Kidney (tissue), 14 donors: ENCODE measurements around the gene GOLGA2. TPM values are rescaled to one million over a fixed set of nuclear protein-coding genes. Genes with fewer than 3 reads are reported as not detected.
A peak's percentile ranks its signal among the peaks of the same experiment; 100 is the strongest.

Experiments
- DNase-seq, 5 donors: peaks; one replicate each; pipeline ENCODE4 v3.0.0-alpha.2; 2013 to 2020
- FAIRE-seq: peaks from 2 replicates; lab custom pipeline; 2012; peaks lifted over from hg19 to GRCh38; lab: Jason Lieb, UNC
- H3K27ac ChIP-seq, 2 donors: one replicate each; pipeline ENCODE4 v1.7.0; 2013; ENCODE audit warnings: low read depth in 2 of 2, low read length in 2 of 2, inconsistent platforms in 1 of 2
- H3K27me3 ChIP-seq: one replicate; pipeline ENCODE4 v1.7.1; 2013; ENCODE audit warnings: low read length, inconsistent platforms; ENCODE audit not compliant: control insufficient read depth, insufficient read depth
- H3K36me3 ChIP-seq, 3 donors: one replicate each; pipeline versions ENCODE4 v1.7.0 to v1.7.1; 2013; ENCODE audit warnings: low read length in 3 of 3, control low read depth in 1 of 3, inconsistent platforms in 1 of 3; ENCODE audit not compliant: insufficient read depth in 3 of 3, control insufficient read depth in 2 of 3
- H3K4me1 ChIP-seq, 3 donors: one replicate each; pipeline versions ENCODE4 v1.7.0 to v1.7.1; 2013; ENCODE audit warnings: low read length in 3 of 3, inconsistent platforms in 1 of 3, low read depth in 1 of 3; ENCODE audit not compliant: control insufficient read depth in 2 of 3, insufficient read depth in 2 of 3
- H3K4me3 ChIP-seq, 3 donors: one replicate each; pipeline versions ENCODE4 v1.7.0 to v1.8.1; 2013; ENCODE audit warnings: low read length in 3 of 3, control low read depth in 1 of 3, inconsistent platforms in 1 of 3
- H3K9ac ChIP-seq, 3 donors: one replicate each; pipeline versions ENCODE4 v1.7.0 to v1.7.1; 2013; ENCODE audit warnings: low read length in 3 of 3, control low read depth in 1 of 3, inconsistent platforms in 1 of 3
- H3K9me3 ChIP-seq, 3 donors: one replicate each; pipeline versions ENCODE4 v1.7.0 to v1.7.1; 2013; ENCODE audit warnings: low read length in 3 of 3, control low read depth in 1 of 3, inconsistent platforms in 1 of 3; ENCODE audit not compliant: control insufficient read depth in 2 of 3, insufficient read depth in 1 of 3
- intact Hi-C: fragments of 100-400 bp; cut with DNase I; formaldehyde crosslinking; loops from one replicate; pipeline ENCODE4 v1.11.1; 2022
- polyA plus RNA-seq: library from polyadenylated mRNA; stranded (reverse); fragments of 350-450 nt; fragmentation: Illumina TruSeq; extraction: RNeasy Lipid Tissue Mini Kit (QIAGEN cat#74804); gene quantifications from one replicate; pipeline ENCODE4 v1.2.3, GENCODE V29; 2014; ENCODE audit warnings: low read depth, low replicate concordance; ENCODE audit not compliant: insufficient read depth
- total RNA-seq: library from RNA; stranded (reverse); fragmentation: NEBNext Ultra II Directional; extraction: Animal tissue kit (Norgen Biotek cat#: 25700); gene quantifications from one replicate; pipeline ENCODE4 v1.2.1, GENCODE V29; 2021
- TF ChIP-seq, protein P1 (sequence below): IDR thresholded peaks from 3 replicates; pipeline ENCODE4 v1.5.1; 2012; ENCODE audit warnings: mild to moderate bottlenecking, moderate library complexity, borderline replicate concordance; ENCODE audit not compliant: insufficient read depth; ENCODE audit errors: extremely low read depth
- donor health status: control.
- donor health status: control.
- donor health status: control.
- donor health status: control.
- donor health status: control.
- donor health status: DM: yes; HTN: yes; CAD: no.
- donor health status: Normal renal cell carcinoma (clear cell type).

The GOLGA2 gene
- total and polyA plus RNA-seq, 2 donors from 2014 or later = 42.9 to 79.7 TPM

DNA sequence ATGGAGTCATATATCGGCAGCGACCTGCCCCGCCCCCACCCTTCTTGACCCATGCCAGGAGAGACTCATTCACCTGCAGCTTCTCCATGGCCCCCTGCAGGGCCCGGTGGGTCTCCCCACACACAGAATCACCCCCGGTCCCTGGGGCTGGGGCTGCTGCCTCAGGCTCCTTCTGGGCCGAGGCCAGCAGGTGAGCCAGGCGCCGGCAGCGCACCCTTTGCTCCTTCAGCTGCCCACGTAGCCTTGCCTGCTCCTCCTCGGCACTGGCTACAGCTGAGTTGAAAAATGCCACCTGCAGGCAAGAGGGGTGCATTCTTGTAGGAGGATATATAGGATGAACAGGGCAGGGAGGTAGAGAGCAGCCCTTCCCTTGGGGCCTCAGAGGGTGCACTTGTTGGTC, 17.9 kb downstream of the GOLGA2 start:
- FAIRE-seq (no peak), DNase-seq (peak in 1 of 5 donors; percentile 59)
- Histone ChIP-seq H3K4me3 (no peak overlapping the region), H3K36me3 (peaks cover 5 to 43% (median 33%) of the 10 kb centered on the region in 3 donors), H3K27me3 (no peaks in the 10 kb centered on the region), H3K9me3 (no peaks in the 10 kb centered on the region), H3K27ac (no peak overlapping the region), H3K4me1 (no peaks in the 10 kb centered on the region), H3K9ac (no peak overlapping the region)
- TF ChIP-seq, protein P1, sequence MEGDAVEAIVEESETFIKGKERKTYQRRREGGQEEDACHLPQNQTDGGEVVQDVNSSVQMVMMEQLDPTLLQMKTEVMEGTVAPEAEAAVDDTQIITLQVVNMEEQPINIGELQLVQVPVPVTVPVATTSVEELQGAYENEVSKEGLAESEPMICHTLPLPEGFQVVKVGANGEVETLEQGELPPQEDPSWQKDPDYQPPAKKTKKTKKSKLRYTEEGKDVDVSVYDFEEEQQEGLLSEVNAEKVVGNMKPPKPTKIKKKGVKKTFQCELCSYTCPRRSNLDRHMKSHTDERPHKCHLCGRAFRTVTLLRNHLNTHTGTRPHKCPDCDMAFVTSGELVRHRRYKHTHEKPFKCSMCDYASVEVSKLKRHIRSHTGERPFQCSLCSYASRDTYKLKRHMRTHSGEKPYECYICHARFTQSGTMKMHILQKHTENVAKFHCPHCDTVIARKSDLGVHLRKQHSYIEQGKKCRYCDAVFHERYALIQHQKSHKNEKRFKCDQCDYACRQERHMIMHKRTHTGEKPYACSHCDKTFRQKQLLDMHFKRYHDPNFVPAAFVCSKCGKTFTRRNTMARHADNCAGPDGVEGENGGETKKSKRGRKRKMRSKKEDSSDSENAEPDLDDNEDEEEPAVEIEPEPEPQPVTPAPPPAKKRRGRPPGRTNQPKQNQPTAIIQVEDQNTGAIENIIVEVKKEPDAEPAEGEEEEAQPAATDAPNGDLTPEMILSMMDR = no peak
- intact Hi-C loops = no loop called here

DNA sequence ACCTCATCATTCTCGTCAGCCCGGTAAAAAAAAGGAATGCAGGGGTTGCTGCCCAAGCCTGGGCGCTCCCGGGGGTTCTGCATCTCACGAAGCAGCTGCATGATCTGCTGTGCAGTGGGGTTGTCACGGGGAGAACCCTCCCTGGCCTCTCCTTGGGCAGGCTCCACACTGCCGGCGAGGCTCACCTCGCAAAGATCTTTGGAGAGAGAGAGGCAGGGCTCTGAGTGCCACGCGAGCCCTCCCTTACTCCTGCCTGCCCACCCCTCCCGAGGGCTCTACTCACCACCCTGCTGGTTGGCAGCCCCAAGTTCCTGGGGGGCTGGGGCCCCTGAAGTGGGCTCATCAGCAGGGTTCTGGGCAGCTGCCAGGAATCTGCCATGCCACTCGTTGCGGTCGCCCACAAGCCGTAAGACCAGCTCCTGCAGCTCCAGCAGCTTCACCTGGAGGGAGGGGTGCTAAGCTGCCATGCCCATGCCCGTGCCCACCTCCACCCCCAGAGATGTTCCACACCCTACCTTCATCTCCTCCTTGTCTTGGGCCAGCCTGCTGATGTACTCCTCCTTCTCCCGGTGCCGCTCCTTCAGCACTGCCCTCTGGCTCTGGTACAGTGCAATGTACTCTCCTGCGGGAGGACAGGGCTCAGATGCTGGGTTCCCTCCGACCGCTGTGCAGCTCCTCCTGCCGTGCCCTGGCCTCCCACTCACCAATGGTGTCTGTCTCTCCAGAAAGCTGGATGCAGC, 18.6 kb downstream of the GOLGA2 start:
- H3K9me3 ChIP-seq = no peaks in the 10 kb centered on the region
- TF ChIP-seq, protein P1 = no peak
- intact Hi-C loops = no loop called here
- no peaks in the 10 kb centered on the region for H3K27me3 ChIP-seq
- H3K9ac ChIP-seq = no peak overlapping the region
- FAIRE-seq = no peak
- H3K36me3 ChIP-seq = peaks cover 5 to 37% (median 28%) of the 10 kb centered on the region in 3 donors
- no peak overlapping the region for H3K27ac ChIP-seq
- no peak overlapping the region for H3K4me3 ChIP-seq
- peak in 1 of 5 donors; percentile 67 for DNase-seq
- H3K4me1 ChIP-seq = peaks cover 0 to under 1% (median 0%) of the 10 kb centered on the region in 3 donors

DNA sequence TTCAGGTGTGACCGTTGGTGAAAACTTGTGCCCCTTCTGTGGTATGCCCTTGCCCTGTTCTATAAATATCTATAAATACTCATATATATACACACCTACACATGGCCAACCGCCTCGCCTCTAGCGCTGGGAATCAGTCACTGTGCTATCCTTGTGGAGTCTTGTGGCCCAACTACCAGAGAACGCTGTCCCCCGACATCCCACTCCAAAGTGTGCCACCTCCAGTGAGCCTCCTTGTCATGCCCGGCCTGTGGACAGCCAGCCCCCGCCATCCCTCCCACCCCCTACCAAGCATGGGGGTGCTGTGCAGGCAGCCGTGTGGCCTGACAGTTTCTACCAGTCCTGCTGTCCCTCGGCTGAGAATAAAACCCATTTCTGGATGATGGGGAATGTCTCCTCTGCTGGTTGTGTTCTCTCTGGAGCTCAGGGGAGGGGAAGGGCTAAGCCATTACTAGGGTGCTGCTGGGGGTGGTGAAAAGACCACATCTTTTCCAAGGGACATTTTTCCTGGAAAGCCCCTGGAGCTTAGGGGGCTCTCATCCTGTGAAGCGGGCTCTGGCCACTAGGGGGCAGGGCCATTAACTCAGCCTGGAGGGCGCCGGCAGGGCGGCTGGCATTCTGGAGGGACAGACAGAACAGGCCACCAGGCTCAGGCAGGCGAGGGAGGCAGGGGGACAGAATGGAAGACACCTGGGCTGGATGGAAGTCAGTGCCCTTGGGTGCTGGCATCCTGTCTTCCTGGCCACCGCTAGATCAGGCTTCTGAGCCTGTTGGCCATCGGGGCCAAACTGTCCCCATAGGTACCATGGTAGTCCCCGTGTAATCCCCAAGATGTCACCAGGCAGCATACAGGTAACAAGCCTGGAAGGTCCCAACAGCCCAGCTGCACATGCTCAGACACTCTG, 20.7 kb downstream of the GOLGA2 start:
- Histone ChIP-seq H3K9ac (no peak overlapping the region), H3K9me3 (no peaks in the 10 kb centered on the region), H3K4me1 (peaks cover 0 to 7% (median 0%) of the 10 kb centered on the region in 3 donors), H3K27ac (no peak overlapping the region), H3K4me3 (no peak overlapping the region), H3K27me3 (no peaks in the 10 kb centered on the region), H3K36me3 (peaks cover 0 to 23% (median 20%) of the 10 kb centered on the region in 3 donors)
- FAIRE-seq (no peak), DNase-seq (peak in 4 of 5 donors; percentile 70 to 87 (median 76))
- intact Hi-C loops = no loop called here
- TF ChIP-seq, protein P1 = peak; percentile 52
